T-helper 1 cell treated with Interleukin-12 subunit alpha and Interleukin-12 subunit beta and Interleukin-4 antibody, amounts not matched to agents 30 μg/mL and 1 μg/mL, for 36 hours (primary cell): ENCODE measurements around the gene RPS15A.

Experiments used
- H3K27ac Mint-ChIP-seq: one replicate; pipeline ENCODE4 v1.8.0; 2021; ENCODE audit warnings: mild to moderate bottlenecking, mixed read lengths
- H3K27me3 Mint-ChIP-seq: one replicate; pipeline ENCODE4 v1.8.0; 2021; ENCODE audit warnings: low read depth, mixed read lengths
- H3K36me3 Mint-ChIP-seq: one replicate; pipeline ENCODE4 v1.8.0; 2021; ENCODE audit warnings: low read depth, mixed read lengths
- H3K4me1 Mint-ChIP-seq: one replicate; pipeline ENCODE4 v1.8.0; 2021; ENCODE audit warnings: low read depth, mixed read lengths
- H3K4me3 Mint-ChIP-seq: one replicate; pipeline ENCODE4 v1.8.0; 2021; ENCODE audit warnings: mild to moderate bottlenecking, moderate library complexity, mixed read lengths
- H3K9me3 Mint-ChIP-seq: one replicate; pipeline ENCODE4 v1.8.0; 2021; ENCODE audit warnings: mixed read lengths

Gene RPS15A

GRCh38 chr16:18803569-18804462 is 13.7 kb upstream of the RPS15A start:
- peak overlapping the region; percentile 95 for H3K27ac Mint-ChIP-seq
- peak overlapping the region; percentile 70 for H3K4me3 Mint-ChIP-seq
- H3K36me3 Mint-ChIP-seq, result peaks cover 37% of the 10 kb centered on the region
- no peaks in the 10 kb centered on the region for H3K9me3 Mint-ChIP-seq
- H3K4me1 Mint-ChIP-seq, result peaks cover 51% of the 10 kb centered on the region
- H3K27me3 Mint-ChIP-seq, result no peaks in the 10 kb centered on the region

GRCh38 chr16:18802767-18803343 is 12.7 kb upstream of the RPS15A start:
- peaks cover 38% of the 10 kb centered on the region for H3K36me3 Mint-ChIP-seq
- H3K27me3 Mint-ChIP-seq, result no peaks in the 10 kb centered on the region
- peak overlapping the region; percentile 98 for H3K4me3 Mint-ChIP-seq
- H3K27ac Mint-ChIP-seq, result peak overlapping the region; percentile 97
- peaks cover 58% of the 10 kb centered on the region for H3K4me1 Mint-ChIP-seq
- no peaks in the 10 kb centered on the region for H3K9me3 Mint-ChIP-seq

GRCh38 chr16:18801145-18801972 is 11.2 kb upstream of the RPS15A start, which contains the start of gene ARL6IP1:
Gene ARL6IP1 (minus strand): TSS chr16:18801549. CDS start chr16:18801466, 83 bp downstream.
- peaks cover 39% of the 10 kb centered on the region for H3K36me3 Mint-ChIP-seq
- H3K27me3 Mint-ChIP-seq, result no peaks in the 10 kb centered on the region
- no peaks in the 10 kb centered on the region for H3K9me3 Mint-ChIP-seq
- peak within 1 kb of the TSS; percentile 98 for H3K4me3 Mint-ChIP-seq
- peak within 1 kb of the TSS; percentile 97 for H3K27ac Mint-ChIP-seq
- H3K4me1 Mint-ChIP-seq, result peaks cover 64% of the 10 kb centered on the region

- Mint-ChIP-seq H3K27ac (peak overlapping the region; percentile 97), H3K27me3 (no peaks in the 10 kb centered on the region), H3K9me3 (no peaks in the 10 kb centered on the region), H3K36me3 (peaks cover 38% of the 10 kb centered on the region), H3K4me1 (peaks cover 61% of the 10 kb centered on the region), H3K4me3 (peak overlapping the region; percentile 98)
These were observed 10.6 kb upstream of the RPS15A start for GRCh38 chr16:18800775-18801144.

- H3K27ac Mint-ChIP-seq, result peak overlapping the region; percentile 97
- peak overlapping the region; percentile 98 for H3K4me3 Mint-ChIP-seq
- no peaks in the 10 kb centered on the region for H3K27me3 Mint-ChIP-seq
- H3K4me1 Mint-ChIP-seq, result peaks cover 58% of the 10 kb centered on the region
- H3K36me3 Mint-ChIP-seq, result peaks cover 37% of the 10 kb centered on the region
- no peaks in the 10 kb centered on the region for H3K9me3 Mint-ChIP-seq
These were observed 10.2 kb upstream of the RPS15A start for GRCh38 chr16:18800293-18800692.

GRCh38 chr16:18799500-18799899 is 9.4 kb upstream of the RPS15A start:
- Mint-ChIP-seq H3K4me1 (peaks cover 52% of the 10 kb centered on the region), H3K27ac (peak overlapping the region; percentile 47), H3K27me3 (no peaks in the 10 kb centered on the region), H3K4me3 (peak overlapping the region; percentile 98), H3K36me3 (peaks cover 39% of the 10 kb centered on the region), H3K9me3 (no peaks in the 10 kb centered on the region)

- peak overlapping the region; percentile 45 for H3K27ac Mint-ChIP-seq
- H3K36me3 Mint-ChIP-seq, result peaks cover 50% of the 10 kb centered on the region
- no peak overlapping the region for H3K4me3 Mint-ChIP-seq
- H3K27me3 Mint-ChIP-seq, result no peaks in the 10 kb centered on the region
- no peaks in the 10 kb centered on the region for H3K9me3 Mint-ChIP-seq
- H3K4me1 Mint-ChIP-seq, result peaks cover 45% of the 10 kb centered on the region
These were observed 7.6 kb upstream of the RPS15A start for GRCh38 chr16:18797746-18798145.

GRCh38 chr16:18796377-18796776 is 6.2 kb upstream of the RPS15A start:
- Mint-ChIP-seq H3K27me3 (no peaks in the 10 kb centered on the region), H3K27ac (peak overlapping the region; percentile 20), H3K36me3 (peaks cover 56% of the 10 kb centered on the region), H3K4me1 (peaks cover 42% of the 10 kb centered on the region), H3K4me3 (no peak overlapping the region), H3K9me3 (no peaks in the 10 kb centered on the region)

- no peaks in the 10 kb centered on the region for H3K9me3 Mint-ChIP-seq
- H3K4me3 Mint-ChIP-seq, result no peak overlapping the region
- H3K4me1 Mint-ChIP-seq, result peaks cover 39% of the 10 kb centered on the region
- no peaks in the 10 kb centered on the region for H3K27me3 Mint-ChIP-seq
- no peak overlapping the region for H3K27ac Mint-ChIP-seq
- H3K36me3 Mint-ChIP-seq, result peaks cover 65% of the 10 kb centered on the region
These were observed 2.8 kb upstream of the RPS15A start for GRCh38 chr16:18792836-18793433.

- H3K4me1 Mint-ChIP-seq, result peaks cover 53% of the 10 kb centered on the region
- no peaks in the 10 kb centered on the region for H3K27me3 Mint-ChIP-seq
- H3K9me3 Mint-ChIP-seq, result no peaks in the 10 kb centered on the region
- H3K4me3 Mint-ChIP-seq, result peak overlapping the region; percentile 94
- peaks cover 77% of the 10 kb centered on the region for H3K36me3 Mint-ChIP-seq
- H3K27ac Mint-ChIP-seq, result peak overlapping the region; percentile 91
These were observed 652 bp downstream of the RPS15A start for GRCh38 chr16:18789515-18789849.

GRCh38 chr16:18788828-18789514 is 1.2 kb downstream of the RPS15A start:
- Mint-ChIP-seq H3K9me3 (no peaks in the 10 kb centered on the region), H3K27me3 (no peaks in the 10 kb centered on the region), H3K36me3 (peaks cover 76% of the 10 kb centered on the region), H3K4me1 (peaks cover 53% of the 10 kb centered on the region), H3K27ac (peak overlapping the region; percentile 91), H3K4me3 (peak overlapping the region; percentile 94)

GRCh38 chr16:18784917-18785623 is 5.1 kb downstream of the RPS15A start:
- H3K9me3 Mint-ChIP-seq, result no peaks in the 10 kb centered on the region
- H3K27ac Mint-ChIP-seq, result peak overlapping the region; percentile 13
- peak overlapping the region; percentile 52 for H3K4me3 Mint-ChIP-seq
- peaks cover 48% of the 10 kb centered on the region for H3K4me1 Mint-ChIP-seq
- H3K36me3 Mint-ChIP-seq, result peaks cover 61% of the 10 kb centered on the region
- no peaks in the 10 kb centered on the region for H3K27me3 Mint-ChIP-seq
